OCI-LY7 (cell line): ENCODE data around the gene LIPT2. TPM values are rescaled to one million over a fixed set of nuclear protein-coding genes. Genes with fewer than 3 reads are reported as not detected.

ENCODE experiments used
- BruUV-seq: library from RNA; stranded (reverse); fragments of 400-500 nt; replicated peaks from 2 replicates; lab custom pipeline; 2021; lab: Mats Ljungman, UMichigan
- CTCF ChIA-PET: fragments of 300-600 bp; sonication (Branson Sonifier 250); formaldehyde crosslinking; loops from one replicate; lab custom pipeline; 2022; ENCODE audit warnings: antibody characterized with exemption; ENCODE audit not compliant: unreplicated experiment; lab: Charles Lee
- POLR2A ChIA-PET: fragments of 300-600 bp; sonication (Branson Sonifier 250); formaldehyde crosslinking; loops from one replicate; lab custom pipeline; 2022; ENCODE audit warnings: antibody characterized with exemption; lab: Charles Lee
- DNase-seq: peaks from one replicate; pipeline ENCODE4 v3.0.0-alpha.2; 2015; ENCODE audit warnings: low spot score
- H2AFZ ChIP-seq: fragments of 200-600 bp; sonication (generic), shearing (Covaris generic); 2 replicates; pipeline ENCODE4 v1.6.1; 2014; ENCODE audit warnings: mild to moderate bottlenecking, antibody characterized with exemption, low read length, moderate library complexity
- H3K27ac ChIP-seq: fragments of 200-600 bp; sonication (generic); 2 replicates; pipeline ENCODE4 v1.5.1; 2014; ENCODE audit warnings: mixed run types, low read depth, mild to moderate bottlenecking, moderate library complexity, low read length, inconsistent platforms; ENCODE audit not compliant: poor library complexity, severe bottlenecking
- H3K36me3 ChIP-seq: fragments of 200-600 bp; sonication (generic); 2 replicates; pipeline ENCODE4 v1.6.1; 2014; ENCODE audit warnings: mild to moderate bottlenecking, antibody characterized with exemption, low read length, moderate library complexity, mixed read lengths; ENCODE audit not compliant: insufficient read depth
- H3K4me1 ChIP-seq: fragments of 200-600 bp; sonication (generic); 2 replicates; pipeline ENCODE4 v1.5.1; 2014; ENCODE audit warnings: mild to moderate bottlenecking, low read length; ENCODE audit not compliant: insufficient read depth, poor library complexity, severe bottlenecking
- H3K4me2 ChIP-seq: fragments of 200-600 bp; sonication (generic); 2 replicates; pipeline ENCODE4 v1.6.1; 2014; ENCODE audit warnings: mild to moderate bottlenecking, low read length
- H3K4me3 ChIP-seq: fragments of 200-600 bp; sonication (generic); 2 replicates; pipeline ENCODE4 v1.5.1; 2014; ENCODE audit warnings: mild to moderate bottlenecking, low read depth, low read length; ENCODE audit not compliant: poor library complexity, severe bottlenecking
- H3K79me2 ChIP-seq: fragments of 200-600 bp; sonication (generic); 2 replicates; pipeline ENCODE4 v1.6.1; 2016; ENCODE audit warnings: low read depth, mild to moderate bottlenecking, low read length, moderate library complexity, mixed read lengths; ENCODE audit not compliant: insufficient read depth
- H3K9me2 ChIP-seq: fragments of 200-600 bp; sonication (generic); 2 replicates; pipeline ENCODE4 v1.6.1; 2016; ENCODE audit warnings: mild to moderate bottlenecking, low read length, mixed read lengths; ENCODE audit not compliant: insufficient read depth
- H3K9me3 ChIP-seq: fragments of 200-600 bp; sonication (generic); 2 replicates; pipeline ENCODE4 v1.6.1; 2014; ENCODE audit warnings: mild to moderate bottlenecking, mixed run types, low read length, mixed read lengths
- H4K20me1 ChIP-seq: fragments of 200-600 bp; sonication (generic); 2 replicates; pipeline ENCODE4 v1.6.1; 2014; ENCODE audit warnings: mild to moderate bottlenecking, antibody characterized with exemption, low read length, moderate library complexity, mixed read lengths; ENCODE audit not compliant: insufficient read depth
- CTCF ChIP-seq: fragments of 200-600 bp; sonication (generic); conservative IDR thresholded peaks from 2 replicates; pipeline ENCODE4 v1.5.1; 2014; ENCODE audit warnings: mild to moderate bottlenecking, antibody characterized with exemption, low read length, moderate library complexity, mixed read lengths
- EZH2phosphoT487 ChIP-seq: fragments of 200-600 bp; sonication (generic); IDR thresholded peaks from 2 replicates; pipeline ENCODE4 v1.6.1; 2018; ENCODE audit warnings: low read depth, borderline replicate concordance, mild to moderate bottlenecking, mixed run types, antibody characterized with exemption, low read length, moderate library complexity, mixed read lengths
- intact Hi-C: fragments of 100-400 bp; cut with micrococcal nuclease; formaldehyde crosslinking; loops from one replicate; pipeline ENCODE4 v1.10.0; 2022; ENCODE audit not compliant: unreplicated experiment
- total RNA-seq, 2 experiments: library from RNA; depleted of rRNA in 1 of 2; stranded (reverse); fragments of >200 nt in 1 of 2; shearing (Covaris generic) in 1 of 2; gene quantifications; 2 replicates each; pipeline ENCODE4 v1.2.3, GENCODE V29; 2014 to 2022

LIPT2 gene
- total RNA-seq, 2 experiments from 2014 or later = 10.9 to 14.3 TPM

- TF ChIP-seq EZH2phosphoT487 (no peak), CTCF (no peak)
- CTCF ChIA-PET = no interaction called here
- intact Hi-C loops = no loop called here
- Histone ChIP-seq H4K20me1 (no peaks in the 10 kb centered on the region), H3K4me3 (no peak overlapping the region), H2AFZ (no peak overlapping the region), H3K4me1 (no peaks in the 10 kb centered on the region), H3K36me3 (no peaks in the 10 kb centered on the region), H3K79me2 (no peaks in the 10 kb centered on the region), H3K4me2 (no peak overlapping the region), H3K9me2 (no peaks in the 10 kb centered on the region), H3K27ac (no peak overlapping the region), H3K9me3 (no peaks in the 10 kb centered on the region)
- POLR2A ChIA-PET = interaction anchor here (0.7 kb wide), 1 partner anchor 17 kb away, joined by 4 read pairs; no protein-coding TSS in a partner anchor
- no TSS peak for BruUV-seq
- no peak for DNase-seq
These were observed 40.9 kb upstream of the LIPT2 start for GRCh38 chr11:74534216-74534945.

GRCh38 chr11:74533421-74533820, 39.9 kb upstream of the LIPT2 start:
- no peak overlapping the region for H3K4me3 ChIP-seq
- no peak overlapping the region for H3K4me2 ChIP-seq
- CTCF ChIA-PET = no interaction called here
- POLR2A ChIA-PET = no interaction called here
- no peaks in the 10 kb centered on the region for H3K9me2 ChIP-seq
- no peaks in the 10 kb centered on the region for H4K20me1 ChIP-seq
- no peaks in the 10 kb centered on the region for H3K79me2 ChIP-seq
- no peaks in the 10 kb centered on the region for H3K9me3 ChIP-seq
- no peak overlapping the region for H3K27ac ChIP-seq
- no peak overlapping the region for H2AFZ ChIP-seq
- TF ChIP-seq CTCF = no peak
- TF ChIP-seq EZH2phosphoT487 = no peak
- intact Hi-C loops = no loop called here
- no peaks in the 10 kb centered on the region for H3K4me1 ChIP-seq
- no peak for DNase-seq
- H3K36me3 ChIP-seq = no peaks in the 10 kb centered on the region
- no TSS peak for BruUV-seq
